GM18499 (cell line): ENCODE results near the gene OR6J1.

Experiments used
- ATAC-seq: cut with Tn5 transposase; IDR thresholded peaks from one replicate; pipeline ENCODE4 v1.9.1; 2021; ENCODE audit warnings: moderate number of reproducible peaks; ENCODE audit not compliant: insufficient read depth, unreplicated experiment

Gene OR6J1

DNA sequence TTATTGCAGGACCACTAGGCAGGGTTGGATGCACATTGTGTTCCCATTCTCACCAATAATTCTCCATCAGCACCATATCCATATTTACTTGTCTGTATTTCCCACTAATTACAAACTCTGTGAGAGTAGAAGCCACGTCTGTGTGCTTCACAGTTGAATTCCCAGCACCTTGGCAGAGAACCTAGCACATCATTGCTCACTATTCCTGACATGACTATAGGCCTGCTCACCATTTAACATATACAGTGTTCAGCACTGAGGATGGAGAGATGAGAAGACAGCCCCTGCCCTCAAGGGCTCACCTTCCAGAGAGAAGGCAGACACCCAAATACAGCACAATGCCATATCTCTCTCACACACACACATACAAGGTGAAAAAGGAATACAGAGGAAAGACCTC, 60.2 kb downstream of the OR6J1 start:
- no peak for ATAC-seq
